GM12892 (cell line): Measurements from ENCODE around the gene CXorf49. TPM values are rescaled to one million over a fixed set of nuclear protein-coding genes. Genes with fewer than 3 reads are reported as not detected.
"Not testable (repeated sequence)": the region's sequence is repeated elsewhere in the genome, so short reads cannot be mapped to it uniquely, and the experiment has no call there.

Source experiments
- DNase-seq: peaks from one replicate; pipeline ENCODE4 v3.0.0; 2011; ENCODE audit not compliant: insufficient read length
- FAIRE-seq: peaks from 2 replicates; lab custom pipeline; 2011; peaks lifted over from hg19 to GRCh38; lab: Jason Lieb, UNC
- polyA plus RNA-seq: library from polyadenylated mRNA; unstranded; fragments of >200 nt; gene quantifications from one replicate; pipeline ENCODE4 v1.2.1, GENCODE V29; 2012; ENCODE audit warnings: missing spikeins, inconsistent platforms; ENCODE audit not compliant: missing spikeins

CXorf49 gene
- not detected for polyA plus RNA-seq

DNA sequence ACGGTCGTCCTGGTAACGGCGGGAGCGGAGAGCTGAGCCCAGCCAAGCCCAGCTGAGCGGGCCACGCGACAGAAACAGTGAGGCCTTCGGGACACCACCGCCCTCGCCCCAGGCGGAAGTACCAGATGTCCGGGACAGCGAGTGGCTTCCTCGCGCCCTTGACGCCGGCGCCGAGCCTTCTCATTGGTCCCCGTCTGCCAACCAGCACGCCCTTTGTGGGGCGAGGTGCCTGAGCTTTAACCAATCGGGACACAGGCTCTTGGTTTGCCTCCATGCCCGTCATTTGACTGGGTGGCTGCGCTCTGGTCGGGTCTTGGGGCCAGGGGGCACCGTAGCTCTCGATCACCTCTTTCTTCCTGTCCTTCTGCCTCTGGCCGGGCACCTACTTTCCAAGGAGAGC, at the start of gene CXorf49:
Gene CXorf49 (minus strand): TSS at position 101 of the 400 bp plus-strand sequence. CDS start 134 bp downstream, outside the sequence.
- FAIRE-seq, DNase-seq: not testable (repeated sequence)

GRCh38 chrX:71767134-71767533, 49.0 kb upstream of the CXorf49 start:
- not testable (repeated sequence) for FAIRE-seq, DNase-seq

- not testable (repeated sequence) for FAIRE-seq, DNase-seq
These were observed 47.5 kb upstream of the CXorf49 start for GRCh38 chrX:71765613-71766012.

- not testable (repeated sequence) for DNase-seq, FAIRE-seq
These were observed 46.7 kb upstream of the CXorf49 start for GRCh38 chrX:71764832-71765231.

GRCh38 chrX:71763049-71763448, 45.0 kb upstream of the CXorf49 start, which contains the start of gene CXorf49B:
Gene CXorf49B (plus strand): TSS chrX:71763349. CDS start chrX:71763424, 75 bp downstream.
- not testable (repeated sequence) for DNase-seq
- peak; percentile 40 for FAIRE-seq

DNA sequence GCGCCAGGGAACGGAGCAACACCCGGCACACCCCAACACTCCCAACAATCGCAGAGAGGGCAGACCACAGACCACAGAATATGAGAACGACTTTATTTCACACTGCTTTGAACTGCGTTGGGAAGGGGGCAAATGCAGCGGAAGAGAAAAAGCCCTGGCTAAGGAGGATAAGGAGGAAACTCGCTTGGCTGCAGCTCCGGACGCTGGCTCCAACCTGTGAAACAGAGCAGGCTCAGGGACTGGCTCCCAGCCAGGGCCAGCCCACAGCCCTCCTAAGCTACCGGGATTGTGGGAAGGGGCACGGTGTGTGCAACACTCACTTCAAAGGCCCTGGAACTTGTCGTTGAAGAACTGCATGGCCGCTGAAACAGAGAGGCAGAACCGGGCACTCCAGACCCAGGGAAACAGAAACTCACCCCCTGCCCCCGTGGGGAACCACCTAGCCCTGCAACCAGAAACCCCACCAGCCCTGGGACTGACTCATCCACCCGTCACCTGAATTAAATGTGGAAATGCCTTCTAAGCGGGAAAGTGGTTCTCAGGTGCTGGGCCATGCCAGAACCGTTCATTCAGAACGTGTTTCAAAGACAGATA, 42.7 kb upstream of the CXorf49 start:
- FAIRE-seq, result peak; percentile 36
- DNase-seq, result not testable (repeated sequence)

GRCh38 chrX:71720289-71720886, 2.3 kb upstream of the CXorf49 start:
- not testable (repeated sequence) for FAIRE-seq

GRCh38 chrX:71719195-71719594, 1.1 kb upstream of the CXorf49 start:
- DNase-seq, FAIRE-seq: not testable (repeated sequence)

More at GRCh38 chrX:71720289-71720886, 2.3 kb upstream of the CXorf49 start:
- not testable (repeated sequence) for DNase-seq

- not testable (repeated sequence) for DNase-seq, FAIRE-seq
These were observed 1.8 kb downstream of the CXorf49 start for GRCh38 chrX:71716323-71716722.

DNA sequence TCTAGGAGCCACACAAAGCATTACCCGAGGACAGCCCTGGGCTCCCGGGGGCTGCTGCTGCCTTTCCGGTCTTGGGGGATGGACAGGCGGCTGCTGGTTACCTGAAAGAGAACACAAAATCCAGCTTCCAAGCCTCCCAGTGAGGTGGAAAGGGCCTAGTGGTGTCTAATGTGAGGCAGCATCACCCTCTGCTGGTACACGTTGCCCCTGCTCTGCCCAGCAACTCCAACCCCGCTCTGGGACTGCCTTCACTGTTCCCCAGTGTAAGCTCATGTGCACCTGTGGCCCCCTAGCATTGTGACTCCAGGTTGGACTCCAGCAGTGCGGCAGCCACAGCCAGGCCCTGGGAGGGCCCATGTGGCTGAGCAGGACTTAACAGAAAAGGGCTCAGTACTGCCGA, 2.5 kb downstream of the CXorf49 start:
- peak; percentile 33 for FAIRE-seq
- DNase-seq, result not testable (repeated sequence)

GRCh38 chrX:71714064-71714463, 4.0 kb downstream of the CXorf49 start:
- not testable (repeated sequence) for FAIRE-seq, DNase-seq

DNA sequence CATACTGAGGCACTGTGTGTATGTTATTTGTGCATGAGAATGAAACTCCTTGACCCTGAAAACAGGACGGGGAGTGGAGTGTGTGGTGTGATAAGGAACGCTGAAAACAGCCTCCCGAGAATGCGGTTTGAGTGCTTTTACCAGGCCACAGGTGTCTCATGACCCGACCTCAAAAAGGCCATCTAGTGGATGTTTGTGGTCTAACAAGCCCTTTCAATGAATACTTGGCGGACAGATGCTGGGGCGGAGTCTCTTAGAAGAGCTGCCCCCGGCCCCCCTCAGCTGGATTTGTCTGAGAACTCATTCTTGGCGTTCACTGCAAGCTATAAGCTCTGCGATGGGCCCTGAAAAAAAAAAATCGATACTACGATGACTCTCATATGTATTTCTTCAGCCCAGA, 15.2 kb downstream of the CXorf49 start:
- FAIRE-seq, DNase-seq: not testable (repeated sequence)

DNA sequence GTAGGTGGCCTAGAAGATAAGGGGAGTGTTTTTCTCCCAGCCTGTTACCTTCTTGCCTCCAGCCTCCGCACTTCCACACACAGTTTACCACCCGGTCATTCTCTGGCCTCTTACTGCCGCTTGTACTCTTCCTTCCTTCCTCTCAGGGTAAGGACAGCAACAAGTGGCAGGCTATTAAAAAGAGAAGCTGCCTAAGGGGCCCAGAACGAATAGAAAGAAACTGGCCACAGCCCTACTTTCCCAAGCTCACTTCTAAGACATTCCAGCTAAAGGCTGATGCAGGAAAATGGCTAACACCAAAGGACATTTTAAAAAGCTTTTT, 19.1 kb downstream of the CXorf49 start:
- DNase-seq, FAIRE-seq: not testable (repeated sequence)

DNA sequence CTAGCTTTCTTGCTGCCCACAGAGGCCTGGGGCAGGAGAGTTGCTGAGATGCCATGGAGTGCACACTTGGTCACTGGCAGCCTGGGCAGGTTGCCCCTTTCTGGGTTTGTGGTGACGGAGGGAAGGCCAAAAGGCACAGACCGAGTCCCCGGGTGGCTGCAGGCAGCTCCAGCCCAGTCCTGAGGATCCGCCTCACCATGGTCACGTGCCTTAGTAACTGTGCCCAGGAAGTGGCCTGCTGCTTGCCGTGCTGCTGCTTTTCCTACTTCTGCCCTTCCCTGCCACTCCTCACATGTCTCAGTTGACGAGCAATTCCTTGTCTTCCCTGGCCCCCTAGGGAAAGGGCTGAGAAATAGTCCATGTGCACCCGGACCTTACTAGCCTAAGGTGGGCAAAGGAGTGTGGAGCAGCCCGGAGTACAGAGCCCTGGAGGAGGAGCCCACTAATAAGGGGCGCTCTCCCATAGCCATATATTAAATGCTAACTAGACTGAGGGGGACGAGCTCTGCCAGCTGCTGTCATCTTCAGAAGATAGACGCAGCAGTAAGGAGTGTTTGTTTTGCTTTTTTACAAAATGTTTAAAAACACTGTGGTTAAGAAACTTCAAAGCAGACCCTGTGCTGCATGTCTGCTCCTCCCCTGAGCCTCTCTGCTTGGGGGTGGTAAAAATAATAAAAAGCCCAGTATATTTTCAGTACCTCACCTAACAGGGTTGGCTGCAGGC, 19.6 kb downstream of the CXorf49 start:
- DNase-seq, FAIRE-seq: not testable (repeated sequence)

DNA sequence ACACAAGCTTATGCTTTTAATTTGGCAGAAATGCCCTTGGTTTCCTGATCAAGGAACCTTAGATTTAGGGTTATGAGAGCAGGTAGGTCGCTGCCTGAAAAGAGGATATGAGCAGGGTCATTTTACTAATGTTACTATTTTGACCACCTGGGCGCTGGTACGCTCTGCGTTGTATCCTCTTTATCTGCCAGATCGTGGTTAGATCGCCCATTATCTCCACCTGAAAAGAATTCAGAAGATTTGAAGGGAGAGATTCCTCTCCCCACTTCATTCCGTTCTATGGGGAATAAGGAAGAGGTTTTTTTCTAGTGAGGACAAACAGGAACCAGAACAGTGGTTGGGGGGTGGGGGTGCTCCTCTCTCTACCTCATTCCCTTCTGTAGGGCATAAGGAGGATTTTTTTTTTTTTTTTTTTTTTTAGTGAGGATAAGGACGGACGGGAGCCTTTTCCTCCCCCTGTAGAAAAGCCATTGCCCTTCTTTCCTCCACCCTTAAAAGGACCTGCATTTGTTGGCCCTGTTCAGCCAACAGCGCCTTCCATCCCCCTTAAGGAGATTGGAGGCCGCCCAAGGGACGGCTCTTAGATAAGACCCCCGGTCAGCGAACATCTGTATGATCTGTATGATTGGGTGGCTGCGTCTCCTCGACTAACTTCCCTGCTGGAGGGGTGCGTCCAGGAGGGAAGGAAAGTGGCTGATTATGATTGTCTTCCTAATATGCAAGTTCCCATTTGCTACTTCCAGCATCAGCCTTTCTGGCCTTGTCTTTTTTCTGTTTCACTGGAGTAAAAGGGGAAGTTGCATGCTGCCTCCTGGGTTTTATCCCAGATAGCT, 20.4 kb downstream of the CXorf49 start:
- FAIRE-seq, DNase-seq: not testable (repeated sequence)

GRCh38 chrX:71696641-71697465, 21.2 kb downstream of the CXorf49 start:
- not testable (repeated sequence) for FAIRE-seq, DNase-seq
